Measurements from ENCODE around the gene MRPS5.
"Not testable (repeated sequence)": the region's sequence is repeated elsewhere in the genome, so short reads cannot be mapped to it uniquely, and the experiment has no call there.

MRPS5 gene

DNA sequence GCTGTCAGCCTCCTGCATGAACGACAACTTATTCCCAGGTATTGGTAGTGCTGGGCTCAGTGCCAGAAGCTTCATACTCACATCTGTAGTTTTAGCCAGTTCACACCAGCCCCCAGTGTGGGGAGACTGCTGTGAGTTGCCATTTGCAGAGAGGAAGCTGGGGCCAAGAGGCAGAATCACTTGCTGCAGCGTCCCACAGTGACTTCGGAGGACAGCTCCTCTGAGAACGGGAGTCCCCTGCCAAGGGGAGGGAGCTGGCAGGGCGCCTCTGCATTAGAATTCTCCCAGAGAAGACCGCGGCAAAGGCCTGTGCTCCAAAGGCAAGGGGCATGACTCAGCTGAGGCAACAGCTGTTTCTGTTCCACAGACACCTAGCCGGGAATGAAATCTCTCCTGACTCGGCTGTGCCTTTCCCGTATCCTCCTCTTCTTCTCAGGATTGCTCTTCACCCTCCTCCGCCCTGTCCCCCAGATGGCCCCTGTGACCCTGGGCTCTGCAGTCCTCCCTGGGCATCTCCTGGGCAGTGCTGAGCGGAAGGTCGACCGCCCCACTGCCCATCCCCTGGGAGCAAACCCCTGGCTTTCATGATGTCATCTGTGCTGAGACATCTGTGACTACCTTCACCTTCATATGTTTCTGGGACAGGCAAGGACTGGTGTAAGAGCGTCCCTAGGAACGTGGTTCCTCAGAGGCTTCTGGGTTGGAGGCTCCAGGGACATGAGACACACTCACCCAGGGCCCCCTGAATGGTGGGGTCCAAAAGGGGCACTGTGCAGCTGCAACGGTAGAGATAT lies 78.1 kb downstream of the MRPS5 start:
- no peak for DNase-seq

DNA sequence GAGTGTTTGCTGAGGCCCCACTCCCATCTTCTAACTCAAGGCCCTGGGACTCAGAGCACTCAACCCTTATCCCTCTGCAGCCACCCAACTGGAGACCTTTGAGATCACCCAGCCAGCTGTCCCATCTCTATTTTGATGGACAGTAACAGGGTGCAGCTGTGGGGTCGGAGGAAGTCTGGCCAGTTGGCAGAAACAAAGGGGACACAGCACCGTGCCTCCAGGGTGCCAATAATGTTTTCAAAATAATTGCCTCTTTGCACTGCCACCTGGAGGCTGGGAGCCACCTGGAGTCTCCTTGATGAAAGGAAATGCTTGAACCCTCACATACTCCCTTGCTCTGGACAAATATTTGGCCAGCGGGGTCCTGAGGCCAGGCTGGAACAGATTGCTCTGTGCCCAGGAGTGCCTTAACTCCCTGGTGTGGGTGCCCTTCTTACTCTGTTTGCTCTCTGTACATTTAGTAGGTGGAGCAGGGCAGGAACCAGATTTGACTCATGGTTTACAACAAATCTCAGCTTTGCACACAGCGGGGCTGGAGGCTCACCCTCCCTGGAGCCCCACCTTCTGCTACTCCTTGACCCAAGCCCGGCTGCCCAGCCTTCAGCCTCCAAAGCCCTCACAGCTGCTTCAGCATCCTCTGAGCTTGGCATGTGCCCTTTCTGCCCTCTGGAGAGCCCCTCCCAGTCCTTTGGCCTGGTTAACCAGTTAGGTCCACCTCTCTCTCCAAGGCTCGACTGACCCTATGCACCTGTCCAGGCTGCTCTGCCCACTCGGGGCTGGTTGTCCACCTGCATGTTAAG lies 78.9 kb downstream of the MRPS5 start:
- peak; percentile 35 for DNase-seq

DNA sequence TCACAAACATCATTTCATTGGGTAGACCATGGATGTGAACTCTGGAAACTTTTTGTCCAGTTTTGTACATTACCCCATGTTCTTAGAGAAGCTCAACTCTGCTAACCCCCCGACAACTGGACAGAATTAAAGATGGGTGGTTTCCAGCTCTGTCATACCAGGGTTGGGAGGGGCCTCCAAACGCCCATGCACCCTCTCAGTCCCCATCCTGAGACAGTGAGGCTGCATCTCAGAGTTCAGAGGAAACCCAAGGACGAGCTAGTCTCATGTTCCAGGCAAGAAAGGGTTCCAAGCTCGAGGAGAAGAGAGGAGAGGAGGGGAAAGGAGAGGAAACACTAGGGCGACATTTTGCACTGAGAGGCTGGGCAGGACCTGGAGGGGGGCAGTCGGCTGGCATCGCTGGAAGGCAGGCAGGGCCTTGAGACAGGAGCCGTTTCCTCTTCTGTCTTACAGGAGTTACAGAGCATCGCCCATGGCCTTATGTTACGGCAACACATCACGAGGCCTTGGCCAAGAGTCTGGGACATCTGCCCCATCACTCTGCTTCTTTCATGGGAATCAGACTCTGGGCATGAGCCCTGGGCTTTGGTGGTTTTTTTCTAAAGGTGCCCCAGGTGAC lies 79.7 kb downstream of the MRPS5 start:
- DNase-seq, result no peak

DNA sequence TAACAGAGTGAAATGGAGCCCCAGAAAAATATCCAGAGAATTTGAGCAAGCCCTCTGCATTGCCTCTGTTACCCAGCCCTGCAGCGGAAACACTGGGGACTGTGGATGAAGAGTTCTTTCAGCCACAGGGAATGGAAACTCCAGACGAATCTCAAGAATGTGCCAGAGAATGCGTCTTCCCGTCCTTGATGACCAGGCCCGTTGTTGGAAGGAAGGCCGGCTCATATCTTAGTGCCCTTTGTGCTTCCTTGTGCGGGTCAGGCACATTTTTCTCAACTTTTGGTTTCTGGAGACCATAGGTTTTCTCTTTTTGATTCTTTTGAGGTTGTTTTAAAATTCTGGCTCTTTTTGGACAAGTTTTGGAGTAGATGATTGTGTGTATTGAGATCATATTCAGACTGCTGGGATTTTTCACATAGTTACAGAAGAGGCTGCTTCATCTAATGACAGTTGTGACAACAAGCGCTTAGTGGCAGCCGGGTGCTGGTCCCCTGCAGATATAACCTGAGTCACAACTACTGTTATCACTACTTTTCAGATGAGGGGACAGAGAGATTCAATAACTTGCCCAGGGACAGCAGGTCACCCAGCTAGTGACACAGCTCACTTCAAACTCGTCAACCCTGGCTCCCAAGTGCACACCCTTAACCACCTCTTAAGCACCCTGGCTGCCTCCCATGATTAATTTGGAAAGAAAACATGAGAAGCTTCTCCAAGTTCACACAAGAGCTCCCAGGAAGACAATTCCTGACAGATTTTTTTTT lies 80.4 kb downstream of the MRPS5 start:
- no peak for DNase-seq

DNA sequence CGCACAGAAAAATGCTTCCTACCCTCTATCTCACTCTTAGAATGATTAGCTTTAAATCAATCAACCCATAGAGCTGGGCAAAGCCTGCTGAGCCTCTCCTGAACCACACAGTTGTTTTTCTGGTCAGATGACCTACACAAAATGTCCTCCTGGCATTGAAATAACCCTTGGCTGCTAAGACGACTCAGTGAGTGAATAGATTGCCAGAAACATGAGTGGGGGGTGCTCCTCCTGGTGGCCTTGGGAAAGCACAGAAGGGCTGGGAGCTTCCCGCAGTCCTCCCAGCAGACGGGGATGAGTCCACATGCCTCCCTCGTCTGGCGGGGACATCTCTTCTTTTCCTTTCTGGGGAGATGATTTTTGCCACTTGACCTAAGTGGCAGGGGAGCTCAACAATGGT lies 81.2 kb downstream of the MRPS5 start:
- no peak for DNase-seq

DNA sequence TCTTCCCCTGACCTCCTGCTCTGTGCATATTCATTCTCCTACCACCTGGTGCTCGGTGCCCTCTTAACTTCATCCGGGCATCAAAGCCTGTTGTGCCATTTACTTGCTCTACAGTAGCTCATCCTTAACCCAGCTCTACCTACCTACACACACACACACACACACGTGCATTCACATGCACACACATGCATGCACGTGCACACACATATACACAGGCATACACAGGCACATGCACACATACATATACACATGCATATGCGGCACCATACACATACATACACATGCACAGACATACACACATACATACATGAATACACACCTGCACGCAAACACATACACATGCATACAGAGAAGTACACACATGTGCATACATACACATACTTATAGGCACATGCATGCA lies 81.6 kb downstream of the MRPS5 start:
- DNase-seq, result no peak

DNA sequence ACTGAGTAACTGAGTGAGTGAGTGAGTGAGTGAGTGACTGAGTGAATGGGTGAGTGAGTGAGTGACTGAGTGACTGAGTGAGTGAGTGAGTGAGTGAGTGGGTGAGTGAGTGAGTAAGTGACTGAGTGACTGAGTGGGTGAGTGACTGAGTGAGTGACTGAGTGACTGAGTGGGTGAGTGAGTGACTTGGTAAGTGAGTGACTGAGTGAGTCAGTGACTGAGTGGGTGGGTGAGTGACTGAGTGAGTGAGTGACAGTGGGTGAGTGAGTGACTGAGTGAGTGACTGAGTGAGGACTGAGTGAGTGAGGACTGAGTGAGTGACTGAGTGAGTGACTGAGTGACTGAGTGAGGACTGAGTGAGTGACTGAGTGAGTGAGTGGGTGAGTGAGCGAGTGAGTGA lies 82.2 kb downstream of the MRPS5 start:
- DNase-seq, result no peak

DNA sequence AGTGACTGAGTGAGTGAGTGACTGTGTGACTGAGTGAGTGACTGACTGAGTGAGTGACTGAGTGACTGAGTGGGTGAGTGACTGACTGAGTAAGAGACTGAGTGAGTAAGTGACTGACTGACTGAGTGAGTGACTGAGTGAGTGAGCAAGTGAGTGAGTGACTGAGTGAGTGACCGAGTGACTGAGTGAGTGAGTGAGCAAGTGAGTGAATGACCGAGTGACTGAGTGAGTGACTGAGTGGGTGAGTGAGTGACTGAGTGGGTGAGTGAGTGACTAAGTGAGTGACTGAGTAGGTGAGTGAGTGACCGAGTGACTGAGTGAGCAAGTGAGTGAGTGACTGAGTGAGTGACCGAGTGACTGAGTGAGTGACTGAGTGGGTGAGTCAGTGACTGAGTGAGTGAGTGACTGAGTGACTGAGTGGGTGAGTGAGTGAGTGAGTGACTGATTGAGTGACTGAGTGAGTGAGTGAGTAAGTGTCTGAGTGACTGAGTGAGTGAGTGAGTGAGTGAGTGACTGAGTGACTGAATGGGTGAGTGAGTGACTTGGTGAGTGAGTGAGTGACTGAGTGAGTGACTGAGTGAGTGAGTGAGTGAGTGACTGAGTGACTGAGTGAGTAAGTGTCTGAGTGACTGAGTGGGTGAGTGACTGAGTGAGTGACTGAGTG lies 82.8 kb downstream of the MRPS5 start:
- no peak for DNase-seq

DNA sequence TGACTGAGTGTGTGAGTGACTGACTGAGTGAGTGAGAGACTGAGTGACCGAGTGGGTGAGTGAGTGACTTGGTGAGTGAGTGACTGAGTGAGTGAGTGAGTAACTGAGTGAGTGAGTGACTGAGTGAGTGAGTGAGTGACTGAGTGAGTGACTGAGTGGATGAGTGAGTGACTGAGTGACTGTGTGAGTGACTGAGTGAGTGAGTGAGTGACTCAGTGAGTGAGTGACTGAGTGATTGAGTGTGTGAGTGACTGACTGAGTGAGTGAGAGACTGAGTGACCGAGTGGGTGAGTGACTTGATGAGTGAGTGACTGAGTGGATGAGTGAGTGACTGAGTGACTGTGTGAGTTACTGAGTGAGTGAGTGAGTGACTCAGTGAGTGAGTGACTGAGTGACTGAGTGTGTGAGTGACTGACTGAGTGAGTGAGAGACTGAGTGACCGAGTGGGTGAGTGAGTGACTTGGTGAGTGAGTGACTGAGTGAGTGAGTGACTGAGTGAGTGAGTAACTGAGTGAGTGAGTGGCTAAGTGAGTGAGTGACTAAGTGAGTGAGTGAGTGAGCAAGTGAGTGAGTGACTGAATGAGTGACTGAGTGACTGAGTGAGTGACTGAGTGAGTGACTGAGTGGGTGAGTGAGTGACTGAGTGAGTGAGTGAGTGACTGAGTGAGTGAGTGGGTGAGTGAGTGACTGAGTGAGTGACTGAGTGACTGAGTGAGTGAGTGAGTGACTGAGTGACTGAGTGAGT lies 83.6 kb downstream of the MRPS5 start:
- not testable (repeated sequence) for DNase-seq

DNA sequence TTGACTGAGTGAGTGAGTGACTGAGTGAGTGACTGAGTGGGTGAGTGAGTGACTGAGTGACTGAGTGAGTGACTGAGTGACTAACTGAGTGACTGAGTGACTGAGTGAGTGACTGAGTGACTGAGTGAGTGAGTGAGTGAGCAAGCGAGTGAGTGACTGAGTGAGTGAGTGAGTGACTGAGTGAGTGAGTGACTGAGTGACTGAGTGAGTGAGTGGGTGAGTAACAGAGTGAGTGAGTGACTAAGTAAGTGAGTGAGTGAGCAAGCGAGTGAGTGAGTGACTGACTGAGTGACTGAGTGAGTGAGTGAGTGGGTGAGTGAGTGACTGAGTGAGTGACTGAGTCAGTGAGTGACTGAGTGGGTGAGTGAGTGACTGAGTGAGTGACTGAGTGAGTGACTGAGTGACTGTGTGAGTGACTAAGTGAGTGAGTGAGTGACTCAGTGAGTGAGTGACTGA lies 84.2 kb downstream of the MRPS5 start:
- no peak for DNase-seq

DNA sequence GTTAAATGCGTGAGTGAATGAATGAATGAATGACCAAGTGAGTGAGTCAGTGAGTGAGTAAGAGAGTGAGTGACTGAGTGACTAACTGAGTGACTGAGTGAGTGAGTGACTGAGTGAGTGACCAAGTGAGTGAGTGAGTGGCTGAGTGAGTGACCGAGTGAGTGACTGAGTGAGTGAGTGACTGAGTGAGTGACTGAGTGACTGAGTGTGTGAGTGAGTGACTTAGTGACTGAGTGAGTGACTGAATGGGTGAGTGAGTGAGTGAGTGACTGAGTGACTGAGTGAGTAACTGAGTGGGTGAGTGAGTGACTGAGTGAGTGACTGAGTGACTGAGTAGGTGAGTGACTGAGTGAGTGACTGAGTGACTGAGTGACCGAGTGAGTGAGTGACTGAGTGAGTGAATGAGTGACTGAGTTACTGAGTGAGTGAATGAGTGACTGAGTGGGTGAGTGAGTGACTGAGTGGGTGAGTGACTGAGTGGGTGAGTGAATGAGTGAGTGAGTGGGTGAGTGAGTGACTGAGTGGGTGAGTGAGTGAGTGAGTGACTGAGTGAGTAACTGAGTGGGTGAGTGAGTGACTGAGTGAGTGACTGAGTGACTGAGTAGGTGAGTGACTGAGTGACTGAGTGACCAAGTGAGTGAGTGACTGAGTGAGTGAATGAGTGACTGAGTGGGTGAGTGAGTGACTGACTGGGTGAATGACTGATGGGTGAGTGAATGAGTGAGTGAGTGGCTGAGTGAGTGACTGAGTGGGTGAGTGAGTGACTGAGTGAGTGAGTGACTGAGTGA lies 84.8 kb downstream of the MRPS5 start:
- DNase-seq, result no peak

Measured in NCI-H1417 treated with DMSO at 0.1 percent for 48 hours (cell line).